ENCODE results near the gene KCNE1. TPM values are rescaled to one million over a fixed set of nuclear protein-coding genes. Genes with fewer than 3 reads are reported as not detected.

KCNE1 gene
- total and polyA plus RNA-seq, 2 donors from 2014 or later, result 2.5 to 4.4 TPM

- no peak overlapping the region for H3K9ac ChIP-seq (ENCODE audit: low read length in 3 of 3)
- H3K27me3 ChIP-seq (ENCODE audit: control insufficient read depth, insufficient read depth, low read length), result no peaks in the 10 kb centered on the region
- no peak for DNase-seq
- TF ChIP-seq CTCF (IDR thresholded peaks at IDR 0.05; ENCODE audit: borderline replicate concordance, extremely low read depth, insufficient read depth), result no peak
- peak overlapping the region; percentile 7 to 73 for H3K27ac ChIP-seq (ENCODE audit: low read depth in 2 of 2, low read length in 2 of 2)
- peaks cover 0 to 50% (median 27%) of the 10 kb centered on the region in 3 donors for H3K36me3 ChIP-seq (ENCODE audit: control insufficient read depth in 2 of 3, insufficient read depth in 3 of 3, low read length in 3 of 3)
- FAIRE-seq, result no peak
- intact Hi-C loops (cut with DNase I), result no loop called here
- no peak overlapping the region for H3K4me3 ChIP-seq (ENCODE audit: low read length in 3 of 3)
- no peaks in the 10 kb centered on the region for H3K9me3 ChIP-seq (ENCODE audit: control insufficient read depth in 2 of 3, insufficient read depth in 1 of 3, low read length in 3 of 3)
- H3K4me1 ChIP-seq (ENCODE audit: control insufficient read depth in 2 of 3, insufficient read depth in 2 of 3, low read depth in 1 of 3, low read length in 3 of 3), result peaks cover 0 to 30% (median 6%) of the 10 kb centered on the region in 3 donors
These were observed 8.3 kb upstream of the KCNE1 start for GRCh38 chr21:34520281-34520680.

- H3K27me3 ChIP-seq (ENCODE audit: control insufficient read depth, insufficient read depth, low read length), result no peaks in the 10 kb centered on the region
- DNase-seq (no peak), FAIRE-seq (no peak)
- intact Hi-C loops (cut with DNase I), result no loop called here
- H3K9ac ChIP-seq (ENCODE audit: low read length in 3 of 3), result no peak overlapping the region
- no peak overlapping the region for H3K27ac ChIP-seq (ENCODE audit: low read depth in 2 of 2, low read length in 2 of 2)
- TF ChIP-seq CTCF (IDR thresholded peaks at IDR 0.05; ENCODE audit: borderline replicate concordance, extremely low read depth, insufficient read depth), result no peak
- no peaks in the 10 kb centered on the region for H3K9me3 ChIP-seq (ENCODE audit: control insufficient read depth in 2 of 3, insufficient read depth in 1 of 3, low read length in 3 of 3)
- H3K36me3 ChIP-seq (ENCODE audit: control insufficient read depth in 2 of 3, insufficient read depth in 3 of 3, low read length in 3 of 3), result peaks cover 0 to 50% (median 27%) of the 10 kb centered on the region in 3 donors
- H3K4me3 ChIP-seq (ENCODE audit: low read length in 3 of 3), result no peak overlapping the region
- peaks cover 0 to 26% (median 6%) of the 10 kb centered on the region in 3 donors for H3K4me1 ChIP-seq (ENCODE audit: control insufficient read depth in 2 of 3, insufficient read depth in 2 of 3, low read depth in 1 of 3, low read length in 3 of 3)
These were observed 7.7 kb upstream of the KCNE1 start for GRCh38 chr21:34519694-34520093.

GRCh38 chr21:34519016-34519415 is 7.0 kb upstream of the KCNE1 start:
- peaks cover 0 to 26% (median 6%) of the 10 kb centered on the region in 3 donors for H3K4me1 ChIP-seq (ENCODE audit: control insufficient read depth in 2 of 3, insufficient read depth in 2 of 3, low read depth in 1 of 3, low read length in 3 of 3)
- no peak for FAIRE-seq
- H3K27me3 ChIP-seq (ENCODE audit: control insufficient read depth, insufficient read depth, low read length), result no peaks in the 10 kb centered on the region

More at GRCh38 chr21:34519016-34519415, 7.0 kb upstream of the KCNE1 start:
- no peak overlapping the region for H3K4me3 ChIP-seq (ENCODE audit: low read length in 3 of 3)
- H3K36me3 ChIP-seq (ENCODE audit: control insufficient read depth in 2 of 3, insufficient read depth in 3 of 3, low read length in 3 of 3), result peaks cover 0 to 50% (median 27%) of the 10 kb centered on the region in 3 donors
- no peak overlapping the region for H3K9ac ChIP-seq (ENCODE audit: low read length in 3 of 3)
- no peak for DNase-seq
- no peak overlapping the region for H3K27ac ChIP-seq (ENCODE audit: low read depth in 2 of 2, low read length in 2 of 2)
- H3K9me3 ChIP-seq (ENCODE audit: control insufficient read depth in 2 of 3, insufficient read depth in 1 of 3, low read length in 3 of 3), result no peaks in the 10 kb centered on the region
- intact Hi-C loops (cut with DNase I), result no loop called here
- TF ChIP-seq CTCF (IDR thresholded peaks at IDR 0.05; ENCODE audit: borderline replicate concordance, extremely low read depth, insufficient read depth), result no peak

All from kidney (tissue), 14 donors.